GM12865 (cell line): Measurements from ENCODE around the gene LRRC8B.
A peak's percentile ranks its signal among the peaks of the same experiment; 100 is the strongest.
"Not testable (repeated sequence)": the region's sequence is repeated elsewhere in the genome, so short reads cannot be mapped to it uniquely, and the experiment has no call there.

Experiments used
- DNase-seq: peaks from one replicate; pipeline ENCODE4 v3.0.0; 2010; ENCODE audit warnings: low read depth
- H3K4me3 ChIP-seq: 2 replicates; pipeline ENCODE4 v1.5.1; 2011; ENCODE audit warnings: mild to moderate bottlenecking, low read depth, low read length, control low read depth
- CTCF ChIP-seq: IDR thresholded peaks from 2 replicates; pipeline ENCODE4 v1.5.1; 2011; ENCODE audit warnings: low read length, control low read depth, low read depth, inconsistent platforms; ENCODE audit not compliant: insufficient read depth; ENCODE audit errors: missing control alignments

The LRRC8B gene

DNA sequence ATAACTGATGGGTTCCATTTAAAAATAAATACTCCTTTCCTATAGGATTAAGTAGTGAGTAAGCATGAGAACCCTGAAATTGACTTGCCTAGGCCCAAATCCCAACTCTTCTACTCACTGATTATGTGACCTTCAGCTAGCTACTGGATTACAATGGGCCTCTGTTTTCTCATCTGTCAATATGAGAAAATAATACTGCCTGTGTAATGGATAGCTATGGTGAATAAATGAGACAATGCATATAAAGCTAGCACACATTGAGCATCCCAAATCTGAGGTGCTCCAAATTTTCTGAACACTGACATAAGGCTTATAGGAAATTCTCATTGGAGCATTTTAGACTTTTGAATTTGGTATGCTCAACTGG lies 103.0 kb downstream of the LRRC8B start:
- DNase-seq: no peak
- no peak for TF ChIP-seq CTCF
- H3K4me3 ChIP-seq: no peak overlapping the region

DNA sequence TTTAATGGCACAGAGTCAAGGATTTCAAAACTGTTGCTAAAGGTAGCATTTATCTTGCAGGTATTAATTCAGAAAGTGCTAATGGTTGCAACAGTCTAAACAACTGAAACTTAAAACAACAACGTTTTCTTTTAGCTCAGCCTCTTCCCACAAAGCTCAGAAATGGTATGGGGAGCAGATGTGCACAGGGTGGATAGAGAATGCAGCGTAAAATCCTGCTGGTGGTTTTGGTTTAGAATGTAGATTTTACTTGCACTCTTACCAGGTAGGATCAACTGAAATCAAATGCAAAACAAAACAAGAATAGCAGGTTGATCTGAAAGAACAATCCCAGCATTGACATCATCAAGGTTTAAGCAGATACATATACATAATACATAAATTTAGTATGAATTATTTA lies 104.5 kb downstream of the LRRC8B start:
- no peak overlapping the region for H3K4me3 ChIP-seq
- peak; percentile 60 for DNase-seq
- no peak for TF ChIP-seq CTCF

- H3K4me3 ChIP-seq, DNase-seq: not testable (repeated sequence)
Measured at GRCh38 chr1:89629600-89629999, 105.0 kb downstream of the LRRC8B start.

- DNase-seq: no peak
- TF ChIP-seq CTCF: no peak
Measured at GRCh38 chr1:89630048-89630447, 105.4 kb downstream of the LRRC8B start.

GRCh38 chr1:89631816-89632656 lies 107.4 kb downstream of the LRRC8B start:
- H3K4me3 ChIP-seq: peak overlapping the region; percentile 96
- no peak for DNase-seq
- TF ChIP-seq CTCF: no peak

More at GRCh38 chr1:89630048-89630447, 105.4 kb downstream of the LRRC8B start:
- no peak overlapping the region for H3K4me3 ChIP-seq

DNA sequence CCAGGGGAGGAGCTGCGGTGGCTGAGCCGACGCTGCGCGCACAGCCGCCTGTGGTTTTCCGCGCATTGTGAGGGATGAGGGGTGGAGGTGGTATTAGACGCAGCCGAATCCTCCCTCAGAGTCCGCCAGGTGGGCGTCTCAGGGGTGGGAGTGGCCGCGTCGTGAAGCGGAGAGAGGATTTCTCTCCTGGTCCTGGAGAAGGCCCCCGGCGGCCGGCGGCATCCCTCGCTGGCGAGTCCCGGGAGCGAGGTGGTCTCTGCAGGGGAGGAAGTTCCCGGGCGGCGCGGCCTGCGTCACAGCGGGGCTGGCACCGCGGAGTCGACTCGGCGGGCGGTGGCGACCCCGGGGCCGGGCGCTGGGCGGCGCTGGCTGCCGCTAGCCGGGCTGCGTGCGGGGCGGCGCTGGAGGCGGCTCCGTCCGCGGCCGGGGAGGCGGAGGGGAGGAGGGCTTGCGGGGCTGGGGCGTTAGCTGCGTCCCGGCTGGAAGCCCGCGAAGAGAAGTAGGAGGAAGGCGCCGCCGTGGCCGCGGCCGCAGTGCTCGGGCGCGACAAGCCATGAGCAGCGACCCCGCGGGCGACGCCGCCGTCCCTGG lies 108.1 kb downstream of the LRRC8B start, which contains the start of gene LRRC8C:
Gene LRRC8C (plus strand): TSS at position 464 of the 591 bp plus-strand sequence. CDS start 53,354 bp downstream, outside the sequence.
- DNase-seq: peak; percentile 87

More for the DNA sequence above, 108.1 kb downstream of the LRRC8B start, which contains the start of gene LRRC8C:
- TF ChIP-seq CTCF: peak; percentile 65
- H3K4me3 ChIP-seq: peak within 1 kb of the TSS; percentile 96
